Tibial artery (tissue), 4 donors: ENCODE results near the gene SRY.

Experiments
- DNase-seq, 2 donors: peaks; one replicate each; pipeline ENCODE4 v3.0.0-alpha.2; 2019
- H3K27ac ChIP-seq, 2 donors: fragments of 200-600 bp; sonication (generic) in 1 of 2; 1 replicate in 1 of 2; 2 replicates in 1 of 2; pipeline ENCODE4 v1.5.1; 2018 to 2019; ENCODE audit warnings: mild to moderate bottlenecking in 1 of 2
- H3K27me3 ChIP-seq, 2 donors: fragments of 200-600 bp; sonication (generic) in 1 of 2; one replicate each; pipeline versions ENCODE4 v1.5.1 to v1.6.0; 2016 to 2019
- H3K36me3 ChIP-seq, 3 donors: fragments of 200-600 bp; sonication (generic) in 2 of 3; one replicate each; pipeline ENCODE4 v1.5.1; 2016 to 2019; ENCODE audit warnings: mild to moderate bottlenecking in 2 of 3
- H3K4me1 ChIP-seq, 4 donors: fragments of 200-600 bp; sonication (generic) in 2 of 4; 1 replicate in 3 of 4; 2 replicates in 1 of 4; pipeline ENCODE4 v1.5.1; 2016 to 2019
- H3K4me3 ChIP-seq, 2 donors: fragments of 200-600 bp; sonication (generic) in 1 of 2; 1 replicate in 1 of 2; 2 replicates in 1 of 2; pipeline ENCODE4 v1.5.1; 2018 to 2019; ENCODE audit warnings: mild to moderate bottlenecking in 2 of 2
- H3K9me3 ChIP-seq, 3 donors: fragments of 200-600 bp; sonication (generic) in 1 of 3; one replicate each; pipeline ENCODE4 v1.5.1; 2016 to 2019
- CTCF ChIP-seq, 2 experiments: fragments of 200-600 bp in 1 of 2; fragments of 450-650 bp in 1 of 2; IDR thresholded peaks; one replicate each; pipeline ENCODE4 v1.5.1; 2017 to 2019; ENCODE audit warnings: antibody characterized with exemption in 2 of 2, mild to moderate bottlenecking in 1 of 2, moderate library complexity in 1 of 2
- intact Hi-C: fragments of 100-400 bp; cut with DNase I; formaldehyde crosslinking; loops from one replicate; pipeline ENCODE4 v1.15.0; 2023; ENCODE audit warnings: low total_unique reads

The SRY gene

DNA sequence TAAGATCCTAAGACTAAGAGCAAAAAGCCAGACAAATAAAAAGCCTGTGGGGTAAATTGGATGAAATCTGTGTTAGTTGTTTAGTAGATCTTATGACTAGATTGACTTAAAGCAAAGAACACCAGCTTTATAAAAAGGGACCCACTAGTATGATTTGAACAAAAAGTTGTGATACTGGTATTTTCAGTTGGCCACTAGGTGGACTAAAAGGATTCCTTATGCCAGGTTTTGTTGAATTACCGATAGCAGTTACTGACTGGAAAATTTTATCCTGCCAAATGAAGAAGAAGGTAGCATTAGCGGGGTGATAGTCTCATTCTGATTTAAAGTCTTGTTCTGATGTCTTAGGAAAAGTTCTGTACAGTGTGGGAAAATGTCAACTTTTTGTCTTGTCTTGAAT is 12.8 kb upstream of the SRY start:
- Histone ChIP-seq H3K4me3 (no peak overlapping the region), H3K9me3 (no peaks in the 10 kb centered on the region), H3K36me3 (no peaks in the 10 kb centered on the region), H3K4me1 (no peaks in the 10 kb centered on the region), H3K27me3 (no peaks in the 10 kb centered on the region), H3K27ac (no peak overlapping the region)
- DNase-seq: no peak
- intact Hi-C loops: no loop called here
- TF ChIP-seq CTCF (IDR thresholded peaks at IDR 0.05): no peak

GRCh38 chrY:2797991-2798390 is 10.5 kb upstream of the SRY start:
- no peak overlapping the region for H3K27ac ChIP-seq
- no peak for TF ChIP-seq CTCF (IDR thresholded peaks at IDR 0.05)

GRCh38 chrY:2796977-2797523 is 9.6 kb upstream of the SRY start:
- no peaks in the 10 kb centered on the region for H3K27me3 ChIP-seq
- no peak overlapping the region for H3K27ac ChIP-seq
- TF ChIP-seq CTCF (IDR thresholded peaks at IDR 0.05): no peak
- intact Hi-C loops: no loop called here
- H3K36me3 ChIP-seq: no peaks in the 10 kb centered on the region
- H3K4me3 ChIP-seq: no peak overlapping the region
- H3K9me3 ChIP-seq: no peaks in the 10 kb centered on the region
- no peak for DNase-seq
- H3K4me1 ChIP-seq: no peaks in the 10 kb centered on the region

More at GRCh38 chrY:2797991-2798390, 10.5 kb upstream of the SRY start:
- DNase-seq: no peak
- Histone ChIP-seq H3K4me3 (no peak overlapping the region), H3K4me1 (no peaks in the 10 kb centered on the region), H3K27me3 (no peaks in the 10 kb centered on the region), H3K9me3 (no peaks in the 10 kb centered on the region), H3K36me3 (no peaks in the 10 kb centered on the region)
- intact Hi-C loops: no loop called here

DNA sequence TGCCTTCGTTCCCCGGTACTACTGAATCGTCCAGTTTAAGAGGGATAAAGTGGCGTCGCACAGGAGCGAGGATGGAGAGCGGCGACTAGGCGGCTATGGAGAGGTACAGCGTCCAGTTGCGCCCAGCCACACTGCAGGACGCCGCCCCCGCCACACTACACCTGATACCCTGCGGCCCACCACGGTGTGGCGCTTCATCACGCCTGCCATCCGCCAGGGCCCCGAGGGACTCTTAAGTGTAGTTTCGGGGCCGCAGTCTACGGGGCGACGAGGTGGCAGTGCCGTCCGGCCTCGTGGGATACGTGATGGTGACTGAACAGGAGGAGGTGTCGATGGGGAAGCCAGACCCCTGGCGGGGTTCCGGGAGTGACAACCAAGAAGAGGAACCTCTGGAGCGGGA is 2.3 kb upstream of the SRY start:
- no peaks in the 10 kb centered on the region for H3K27me3 ChIP-seq
- no peak overlapping the region for H3K27ac ChIP-seq
- H3K9me3 ChIP-seq: no peaks in the 10 kb centered on the region
- DNase-seq: no peak
- no peak overlapping the region for H3K4me3 ChIP-seq
- no peaks in the 10 kb centered on the region for H3K4me1 ChIP-seq
- no peak for TF ChIP-seq CTCF (IDR thresholded peaks at IDR 0.05)
- intact Hi-C loops: no loop called here
- H3K36me3 ChIP-seq: no peaks in the 10 kb centered on the region

DNA sequence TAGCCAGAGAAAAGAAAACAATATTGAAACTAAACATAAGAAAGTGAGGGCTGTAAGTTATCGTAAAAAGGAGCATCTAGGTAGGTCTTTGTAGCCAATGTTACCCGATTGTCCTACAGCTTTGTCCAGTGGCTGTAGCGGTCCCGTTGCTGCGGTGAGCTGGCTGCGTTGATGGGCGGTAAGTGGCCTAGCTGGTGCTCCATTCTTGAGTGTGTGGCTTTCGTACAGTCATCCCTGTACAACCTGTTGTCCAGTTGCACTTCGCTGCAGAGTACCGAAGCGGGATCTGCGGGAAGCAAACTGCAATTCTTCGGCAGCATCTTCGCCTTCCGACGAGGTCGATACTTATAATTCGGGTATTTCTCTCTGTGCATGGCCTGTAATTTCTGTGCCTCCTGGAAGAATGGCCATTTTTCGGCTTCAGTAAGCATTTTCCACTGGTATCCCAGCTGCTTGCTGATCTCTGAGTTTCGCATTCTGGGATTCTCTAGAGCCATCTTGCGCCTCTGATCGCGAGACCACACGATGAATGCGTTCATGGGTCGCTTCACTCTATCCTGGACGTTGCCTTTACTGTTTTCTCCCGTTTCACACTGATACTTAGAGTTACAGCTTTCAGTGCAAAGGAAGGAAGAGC is 488 bp downstream of the SRY start:
- Histone ChIP-seq H3K4me1 (no peaks in the 10 kb centered on the region), H3K27me3 (no peaks in the 10 kb centered on the region), H3K36me3 (no peaks in the 10 kb centered on the region), H3K4me3 (peak overlapping the region in 1 of 2 donors; percentile 16), H3K27ac (no peak overlapping the region), H3K9me3 (no peaks in the 10 kb centered on the region)
- no peak for DNase-seq
- intact Hi-C loops: no loop called here
- no peak for TF ChIP-seq CTCF (IDR thresholded peaks at IDR 0.05)
